ENCODE results near the gene SGPP2.

- no peak for TF ChIP-seq CTCF (IDR thresholded peaks at IDR 0.05)
- no peak for TF ChIP-seq POLR2A (IDR thresholded peaks at IDR 0.05)
Observed at GRCh38 chr2:222398446-222398885, 25.9 kb upstream of the SGPP2 start.
